HG03025 (cell line): Measurements from ENCODE around the gene ZIM2.
"Not testable (repeated sequence)": the region's sequence is repeated elsewhere in the genome, so short reads cannot be mapped to it uniquely, and the experiment has no call there.

Experiments
- ATAC-seq: cut with Tn5 transposase; IDR thresholded peaks from one replicate; pipeline ENCODE4 v1.9.1; 2021; ENCODE audit warnings: mild to moderate bottlenecking, moderate library complexity; ENCODE audit not compliant: unreplicated experiment, low FRiP score

The ZIM2 gene

DNA sequence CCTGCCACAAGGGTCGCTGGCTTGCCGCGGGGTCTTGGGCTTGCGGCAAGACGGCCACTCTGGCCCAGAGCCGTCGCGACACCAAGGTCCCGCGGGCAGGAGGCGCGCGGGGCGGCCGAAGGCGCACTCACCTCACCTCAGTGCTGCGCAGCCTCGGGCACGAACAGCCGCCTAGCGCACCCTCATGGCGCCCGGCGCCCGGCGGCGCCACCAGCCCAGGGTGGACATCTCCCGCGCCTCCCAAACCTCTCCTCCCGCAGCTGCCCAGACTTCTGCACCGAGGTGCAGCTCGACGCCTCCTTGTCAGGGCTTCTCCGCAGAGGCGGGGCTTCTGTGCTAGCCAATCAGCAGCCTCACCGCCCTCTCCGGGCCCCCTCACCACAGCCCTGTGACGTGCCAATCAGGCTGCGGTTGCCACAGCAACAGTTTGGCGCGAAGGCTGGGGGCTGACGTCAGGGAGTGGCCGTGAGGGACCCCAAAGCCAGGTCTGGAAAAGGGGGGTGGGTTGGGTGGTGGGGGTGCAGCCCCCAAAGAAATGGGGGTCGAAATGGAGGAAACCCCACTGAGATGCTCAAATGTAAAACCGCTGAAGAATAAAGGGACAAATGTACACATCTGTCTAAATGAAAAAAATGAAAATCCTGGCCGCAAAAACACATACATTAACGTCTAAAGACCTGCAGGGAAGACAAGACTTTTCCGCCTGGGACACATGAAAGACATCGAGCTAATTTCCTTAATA, at the start of gene ZIM2, which contains the start of gene PEG3:
TSS of gene ZIM2 (minus strand) at position 276 of the 742 bp plus-strand sequence. CDS start 16,449 bp downstream, outside the sequence.
TSS of gene PEG3 (minus strand) at position 276 of the 742 bp plus-strand sequence. CDS start 16,071 bp downstream, outside the sequence.
- no peak for ATAC-seq

DNA sequence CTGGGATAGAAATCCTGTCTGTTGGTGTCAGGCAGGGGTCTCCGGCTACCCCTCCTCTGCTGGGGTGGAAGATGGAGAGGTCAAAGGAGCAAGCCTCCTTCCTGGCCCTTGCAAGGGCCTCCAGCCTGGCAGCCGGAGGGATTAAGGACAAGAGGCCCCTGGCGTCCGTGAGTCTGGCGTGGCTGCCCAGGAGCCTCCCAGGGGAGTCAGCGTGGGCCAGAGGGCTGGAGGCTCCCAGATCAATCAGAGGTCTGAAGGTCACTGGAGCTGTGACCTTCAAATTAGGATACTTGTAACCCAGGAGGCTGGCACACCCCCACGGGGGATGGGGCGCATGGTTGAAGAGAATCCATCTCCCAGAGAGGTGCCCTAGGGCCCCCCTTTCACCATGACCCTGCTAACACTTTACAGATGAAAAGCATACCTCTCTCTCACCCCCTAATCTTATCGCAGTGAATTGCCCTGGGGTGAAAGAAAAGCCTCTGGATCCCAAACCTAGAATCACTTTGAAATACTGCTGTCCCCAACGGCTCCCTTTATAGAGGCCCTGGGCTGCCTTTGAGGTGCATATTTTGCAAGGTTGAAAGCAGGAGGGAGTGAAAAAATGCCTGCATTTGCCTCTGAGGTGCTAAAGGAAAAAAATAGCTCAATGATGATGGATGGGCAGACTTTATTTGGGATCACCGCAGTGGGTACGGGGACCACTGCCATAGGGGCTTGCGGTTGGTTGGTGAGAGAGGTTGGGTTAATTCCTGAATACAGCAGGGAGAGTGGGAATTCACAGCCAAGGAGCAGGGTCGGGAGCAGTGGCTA, 44.9 kb upstream of the ZIM2 start:
- ATAC-seq: no peak

DNA sequence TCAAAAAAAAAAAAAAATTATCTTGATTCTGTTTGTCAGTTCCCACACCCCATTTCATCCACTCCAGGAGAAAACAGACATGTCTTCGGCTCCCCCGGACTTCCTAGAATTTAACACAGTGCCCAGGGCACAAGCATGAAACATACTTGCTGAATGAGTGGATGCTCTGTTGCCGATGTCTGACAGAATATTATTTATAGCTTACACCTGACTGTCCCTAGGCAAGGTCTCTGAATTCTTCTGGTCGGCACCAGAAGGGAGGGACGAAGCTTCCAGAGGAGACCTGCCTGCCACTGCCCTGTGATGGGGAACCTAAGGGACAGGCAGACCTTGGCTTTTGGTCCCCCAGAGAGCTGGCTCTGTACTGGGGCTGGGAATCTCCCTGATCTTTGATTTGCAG, 43.9 kb upstream of the ZIM2 start:
- no peak for ATAC-seq

DNA sequence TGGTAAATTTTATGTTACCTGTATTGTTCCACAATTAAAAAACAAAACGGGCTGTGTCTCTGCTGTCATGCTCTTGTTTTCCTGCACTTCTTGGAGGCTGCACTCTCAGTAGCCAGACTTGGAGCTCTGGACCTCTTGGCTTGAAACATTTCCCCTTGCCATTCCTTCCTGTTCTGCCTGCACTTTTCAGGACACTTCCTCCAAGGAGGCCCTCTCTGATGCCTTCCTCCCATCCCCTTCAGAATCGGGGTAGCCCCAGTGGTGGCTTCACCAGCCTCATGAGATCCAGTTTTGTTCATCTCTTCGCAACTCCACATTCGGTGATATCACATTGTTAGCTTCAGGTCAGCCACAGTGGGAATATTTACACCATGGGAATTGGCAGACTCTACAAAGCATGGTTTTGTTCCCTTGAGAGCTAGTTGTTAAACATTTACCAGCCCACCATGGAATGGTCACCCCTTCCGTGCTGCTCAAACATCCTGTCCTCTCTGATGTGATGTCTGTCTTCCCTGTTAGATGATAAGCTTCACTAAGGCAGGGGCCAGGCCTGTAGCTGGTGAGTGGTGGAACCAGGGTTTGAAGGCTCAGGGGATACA, 40.2 kb upstream of the ZIM2 start:
- ATAC-seq: no peak

DNA sequence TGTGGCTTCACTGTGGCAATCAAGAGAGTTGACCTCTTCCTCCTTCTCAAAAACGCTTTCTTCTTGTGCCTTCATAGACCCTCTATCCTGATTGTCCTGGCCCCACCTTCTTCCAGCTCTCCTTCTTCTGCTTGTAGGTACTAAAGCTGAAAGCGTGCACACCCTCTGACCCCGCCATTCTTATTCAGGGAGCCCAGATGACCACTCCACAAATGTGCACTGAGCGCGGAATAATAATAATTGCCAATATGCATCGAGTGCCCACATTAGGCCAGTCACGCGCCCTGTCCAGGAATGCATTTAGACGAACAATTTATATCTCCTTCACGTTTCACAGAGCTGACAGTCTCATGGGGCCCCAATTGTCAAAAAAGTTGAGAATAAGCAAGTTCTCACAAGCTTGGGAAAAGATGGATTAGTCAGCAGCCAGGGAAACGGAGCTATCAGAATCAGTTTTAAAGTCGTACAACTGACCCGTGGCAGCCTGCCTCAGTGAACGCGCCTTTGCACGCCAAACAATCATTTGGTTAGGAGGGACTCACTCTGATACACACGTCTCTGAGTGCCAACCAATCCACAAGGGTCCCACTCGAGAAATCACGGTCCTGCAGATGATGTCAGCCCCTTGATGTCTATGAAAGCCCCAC, 36.7 kb upstream of the ZIM2 start:
- ATAC-seq: no peak

DNA sequence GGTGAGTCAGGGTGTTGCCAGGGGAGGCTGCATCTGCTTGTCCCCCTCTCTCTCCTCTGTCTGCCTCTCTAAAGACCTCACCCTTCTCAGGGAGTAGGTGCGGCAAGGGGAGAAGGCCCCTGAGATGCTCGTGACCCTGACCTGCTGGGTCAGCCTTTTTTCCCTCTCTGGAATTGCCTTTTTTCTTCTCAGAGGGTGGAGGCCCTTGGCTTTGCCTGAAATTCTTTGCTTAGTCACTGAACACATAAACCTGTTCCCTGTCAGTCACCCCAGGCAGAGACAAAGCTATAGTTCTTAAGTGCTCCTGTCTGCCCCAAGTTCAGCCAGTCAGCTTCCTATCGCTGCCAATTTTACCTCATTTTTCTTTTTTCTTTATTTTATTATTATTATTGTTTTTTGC, 35.2 kb upstream of the ZIM2 start:
- ATAC-seq: no peak

DNA sequence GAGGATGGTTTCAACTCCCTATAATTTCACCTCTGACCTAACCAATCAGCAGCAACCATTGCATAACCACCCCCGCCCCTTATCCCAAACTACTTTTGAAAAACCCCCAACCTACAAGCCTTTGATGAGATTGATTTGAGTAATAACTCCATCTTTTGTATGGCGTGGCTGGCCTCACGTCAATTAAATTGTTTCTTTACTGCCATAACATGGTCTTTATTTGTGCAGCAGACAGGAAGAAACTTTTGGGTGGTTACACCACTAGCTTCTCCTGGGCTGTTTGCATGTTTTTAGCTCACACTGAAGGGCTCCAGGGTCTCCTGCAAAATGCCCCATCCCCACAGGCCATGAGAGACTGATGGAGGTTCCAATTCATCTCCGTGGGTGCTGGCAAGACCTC, 34.0 kb upstream of the ZIM2 start:
- no peak for ATAC-seq

DNA sequence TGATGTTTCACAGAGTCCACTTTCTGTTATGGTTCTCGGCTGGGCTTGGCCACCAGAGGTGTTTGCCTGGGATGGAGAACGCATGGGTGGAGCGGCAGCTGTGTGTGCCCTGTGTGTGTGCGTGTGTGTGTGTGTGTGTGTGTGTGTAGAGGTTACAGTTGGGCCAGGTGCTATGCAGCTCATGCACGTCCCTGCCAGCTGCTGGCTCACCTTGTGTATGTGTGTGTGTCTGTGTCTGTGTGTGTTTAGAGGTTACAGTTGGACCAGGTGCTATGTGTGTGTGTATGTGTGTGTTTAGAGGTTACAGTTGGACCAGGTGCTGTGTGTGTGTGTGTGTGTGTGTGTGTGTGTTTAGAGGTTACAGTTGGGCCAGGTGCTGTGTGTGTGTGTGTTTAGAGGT, 33.0 kb upstream of the ZIM2 start:
- ATAC-seq: no peak

DNA sequence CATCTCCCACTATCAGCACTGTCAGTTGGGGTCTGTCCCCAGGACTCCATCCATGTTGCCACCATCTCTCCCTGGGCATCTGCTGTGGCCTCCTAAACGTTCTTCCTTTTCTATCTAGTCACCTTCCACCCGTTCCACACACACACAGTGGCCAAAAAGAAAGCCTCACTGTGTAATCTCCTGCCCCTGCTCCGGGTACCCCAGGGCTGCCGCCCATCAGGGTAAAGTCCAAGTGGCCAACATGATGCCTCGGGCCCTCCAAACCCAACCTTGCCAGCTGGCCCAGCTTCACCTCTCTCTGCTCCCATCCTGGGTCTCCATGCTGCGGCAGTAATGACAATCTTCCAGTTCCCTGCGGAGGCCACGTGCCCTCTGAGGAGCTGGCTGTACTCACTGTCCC, 29.4 kb upstream of the ZIM2 start:
- no peak for ATAC-seq

DNA sequence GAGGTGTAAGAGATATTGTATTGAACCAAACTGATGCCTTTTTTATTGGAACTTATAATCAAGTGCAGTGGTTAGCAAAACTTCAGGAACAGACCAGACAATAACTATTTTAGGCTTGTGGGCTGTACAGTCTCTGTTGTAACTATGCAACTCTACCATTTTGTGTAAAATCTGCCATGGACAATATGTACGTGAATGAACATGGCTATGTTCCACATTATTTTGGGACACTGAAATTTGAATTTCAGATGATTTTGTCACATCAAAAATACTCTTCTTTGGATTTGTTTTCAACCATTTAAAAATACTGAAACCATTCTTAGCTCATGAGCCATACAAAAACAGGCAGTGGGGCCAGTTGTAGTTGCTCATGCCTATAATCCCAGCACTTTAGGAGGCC, 27.9 kb upstream of the ZIM2 start:
- ATAC-seq: no peak

DNA sequence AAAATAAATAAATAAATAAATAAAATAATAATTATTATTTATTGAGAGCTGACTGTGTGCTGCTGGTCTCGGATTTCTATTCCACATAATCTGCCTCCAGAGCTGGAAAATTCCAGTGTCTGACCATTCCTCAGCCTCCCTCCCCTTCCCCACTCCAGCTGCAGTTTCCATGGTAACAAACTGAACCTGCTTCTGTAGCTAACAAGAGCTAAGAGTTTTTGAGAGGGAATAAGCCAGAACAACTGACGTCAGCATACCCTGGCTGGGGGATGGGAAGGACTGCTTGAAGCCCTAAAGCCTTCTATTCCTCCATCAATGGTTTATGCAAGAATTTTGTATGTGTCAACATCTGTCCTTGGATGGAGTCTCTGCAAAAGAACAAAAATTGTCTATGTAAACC, 26.0 kb upstream of the ZIM2 start:
- ATAC-seq: no peak

DNA sequence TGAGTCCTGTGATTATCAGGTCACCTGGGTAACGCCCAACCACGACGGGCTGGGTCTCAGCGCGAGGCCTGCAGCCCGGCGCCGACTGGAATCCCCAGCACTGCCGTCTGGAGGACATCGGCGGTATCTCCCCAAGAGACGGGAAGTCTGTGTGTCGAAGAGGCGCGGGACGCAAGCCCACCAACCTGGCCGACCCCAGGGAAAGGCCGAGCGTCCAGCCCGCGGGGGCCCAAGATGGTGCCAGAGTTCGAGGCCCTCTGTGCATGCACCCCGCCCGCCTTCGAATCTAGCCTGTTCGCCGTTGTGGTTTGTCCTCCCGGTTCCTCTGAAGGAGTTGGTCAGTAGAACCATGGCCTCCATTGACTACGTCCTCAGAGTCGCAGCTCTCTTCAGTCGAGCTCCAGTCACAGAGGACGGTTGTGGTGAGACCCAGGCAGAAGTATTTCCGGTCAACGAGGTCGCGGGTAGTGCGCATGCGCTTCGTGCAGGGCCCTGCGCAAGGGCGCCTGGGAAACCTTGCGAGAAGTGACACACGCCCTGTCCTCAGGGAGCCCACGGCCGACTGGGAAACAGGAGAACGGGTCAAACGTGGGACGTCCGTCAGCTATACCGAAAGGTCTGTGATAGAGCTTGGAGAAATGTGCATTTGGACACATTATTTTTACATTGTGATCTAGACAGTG, 24.1 kb upstream of the ZIM2 start:
- ATAC-seq: no peak

DNA sequence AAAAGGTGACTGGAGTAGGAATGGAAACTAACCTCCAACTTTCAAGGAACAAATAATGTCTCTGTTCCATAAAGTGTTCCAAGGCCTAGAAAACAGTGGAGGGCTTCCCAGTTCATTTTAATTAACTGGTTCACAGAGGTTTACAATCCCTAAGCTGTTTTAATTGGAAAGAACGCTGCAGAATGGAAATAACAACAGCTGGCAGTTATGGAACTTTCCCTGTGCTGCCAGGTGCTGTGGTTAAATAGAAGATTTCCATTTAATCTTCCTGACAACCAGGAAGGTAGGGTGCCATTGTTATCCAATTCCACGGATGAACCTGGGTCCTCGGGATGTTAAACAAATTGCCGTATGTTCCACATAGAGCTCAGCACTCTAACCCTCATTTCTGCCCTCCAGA, 22.2 kb upstream of the ZIM2 start:
- ATAC-seq: no peak

DNA sequence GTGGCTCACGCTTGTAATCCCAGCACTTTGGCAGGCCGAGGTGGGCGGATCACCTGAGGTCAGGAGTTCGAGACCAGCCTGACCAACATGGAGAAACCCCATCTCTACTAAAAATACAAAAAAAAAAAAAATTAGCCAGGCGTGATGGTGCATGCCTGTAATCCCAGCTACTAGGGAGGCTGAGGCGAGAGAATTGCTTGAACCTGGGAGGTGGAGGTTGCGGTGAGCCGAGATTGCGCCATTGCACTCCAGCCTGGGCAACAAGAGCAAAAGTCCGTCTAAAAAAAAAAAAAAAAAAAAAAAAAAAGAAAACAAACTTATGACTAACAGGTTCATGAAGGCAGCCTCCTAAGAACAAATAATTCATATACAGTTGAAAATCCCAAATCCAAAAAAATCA, 19.9 kb upstream of the ZIM2 start:
- ATAC-seq: not testable (repeated sequence)

DNA sequence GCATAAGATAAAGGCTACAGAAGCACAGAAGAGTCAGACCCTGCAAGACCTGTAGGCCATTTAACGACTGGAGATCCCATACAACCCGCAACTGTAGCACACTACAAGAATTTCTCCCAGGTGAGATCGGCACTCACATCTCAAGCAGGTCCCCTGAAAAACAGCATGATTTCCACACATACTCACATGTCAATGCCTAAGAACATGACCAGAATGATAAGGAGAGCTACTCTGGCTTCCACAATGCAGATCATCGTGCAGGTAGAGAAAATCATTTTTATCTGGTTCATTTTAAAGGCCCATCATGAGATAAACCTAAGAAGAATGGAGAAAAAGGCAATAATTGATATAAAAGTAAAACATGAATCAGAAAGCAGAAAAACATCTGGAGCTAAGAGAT, 17.5 kb upstream of the ZIM2 start:
- no peak for ATAC-seq

DNA sequence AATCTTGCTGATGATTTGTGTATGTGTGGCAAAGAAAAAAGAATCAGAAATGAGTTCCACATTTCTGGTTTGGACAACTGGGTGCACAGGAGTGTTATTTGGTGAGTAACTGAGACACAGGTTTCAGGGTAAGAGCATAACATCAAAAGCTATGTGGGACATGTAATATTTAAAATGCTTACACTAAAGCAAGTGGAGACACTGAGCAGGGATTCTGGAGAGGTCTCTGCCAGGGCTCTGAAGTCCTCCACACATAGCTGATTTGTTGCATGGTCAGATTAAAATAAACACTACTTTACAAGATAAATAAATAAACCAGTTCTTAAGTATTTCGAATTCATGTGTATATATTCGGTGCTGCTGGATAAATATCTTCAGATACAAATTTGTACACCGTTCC, 16.3 kb upstream of the ZIM2 start:
- ATAC-seq: no peak

DNA sequence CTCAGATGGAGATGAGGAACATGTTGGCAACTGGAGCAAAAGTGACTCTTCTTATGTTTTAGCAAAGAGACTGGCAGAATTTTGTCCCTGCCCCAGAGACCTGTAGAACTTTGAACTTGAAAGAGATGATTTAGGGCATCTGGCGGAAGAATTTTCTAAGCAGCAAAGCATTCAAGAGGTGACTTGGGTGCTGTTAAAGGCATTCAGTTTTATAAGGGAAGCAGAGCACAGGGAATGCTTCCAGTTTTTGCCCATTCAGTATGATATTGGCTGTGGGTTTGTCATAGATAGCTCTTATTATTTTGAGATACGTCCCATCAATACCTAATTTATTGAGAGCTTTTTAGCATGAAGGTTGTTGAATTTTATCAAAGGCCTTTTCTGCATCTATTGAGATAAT, 11.8 kb upstream of the ZIM2 start:
- ATAC-seq: not testable (repeated sequence)

DNA sequence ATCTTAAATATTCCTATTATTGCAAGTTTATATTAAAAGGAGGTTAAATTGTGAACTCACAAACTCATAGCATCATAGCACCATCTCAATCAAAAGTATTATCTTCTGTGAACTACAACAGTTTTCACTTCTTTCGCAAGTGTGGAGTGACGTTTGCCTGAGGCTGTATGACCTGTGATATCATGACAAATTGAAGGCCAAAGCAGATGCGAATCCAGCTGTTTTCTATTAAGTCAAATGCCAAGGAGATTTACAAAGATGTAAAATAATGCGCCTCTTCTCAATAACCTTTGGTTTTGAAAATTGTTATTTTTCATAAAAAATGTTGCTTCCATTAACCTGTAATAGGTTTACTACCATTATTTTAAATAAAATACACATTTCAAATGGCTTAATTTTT, 7.6 kb upstream of the ZIM2 start:
- ATAC-seq: no peak

DNA sequence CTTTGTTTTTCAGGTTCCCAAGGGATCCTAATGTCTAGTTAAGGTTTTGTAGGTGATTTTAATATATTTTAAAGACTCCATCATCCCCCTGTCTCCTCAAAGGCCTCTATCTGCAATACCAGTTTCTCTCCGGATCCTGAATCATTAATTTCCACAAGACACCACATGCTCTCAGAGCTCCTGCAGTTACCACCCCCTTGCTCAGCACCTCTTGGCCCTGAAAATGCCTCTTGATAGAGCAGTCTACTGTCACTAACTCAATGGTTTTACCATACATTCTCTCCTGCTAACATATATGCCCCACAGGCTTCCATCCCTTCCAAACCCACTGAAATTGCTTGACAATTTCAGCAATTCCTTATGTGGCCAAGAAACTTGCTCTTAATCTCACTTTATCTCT, 1.9 kb upstream of the ZIM2 start:
- ATAC-seq: no peak

DNA sequence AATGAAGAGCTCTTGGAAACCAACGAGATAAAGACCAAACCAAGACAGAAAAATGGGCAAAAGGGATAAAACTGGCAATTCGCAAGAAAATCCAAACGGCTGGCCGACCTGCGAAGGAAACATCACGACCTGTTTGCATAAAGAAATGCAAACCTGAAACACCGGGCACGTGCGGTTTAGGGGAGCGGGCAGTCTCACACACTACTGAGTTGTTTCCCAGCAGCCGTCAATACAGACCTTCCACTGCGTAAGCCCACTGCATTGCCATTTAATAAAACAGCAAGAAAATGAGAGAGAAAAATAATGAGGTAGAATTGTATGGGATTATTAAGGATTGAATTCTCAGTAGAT, 642 bp upstream of the ZIM2 start:
- no peak for ATAC-seq
